SK-N-SH treated with all-trans-retinoic acid at 6 μM for 48 hours (cell line): Measurements from ENCODE around the gene MICB.

Experiments used
- ARNTL ChIP-seq: fragments of 450-650 bp; formaldehyde crosslinking; IDR thresholded peaks from 2 replicates; pipeline ENCODE4 v1.5.0; 2020; ENCODE audit warnings: low read depth, mild to moderate bottlenecking, moderate library complexity, borderline replicate concordance
- BACH2 ChIP-seq: fragments of 250-450 bp; sonication (Bioruptor Pico); IDR thresholded peaks from 2 replicates; pipeline ENCODE4 v1.9.0; 2021; ENCODE audit warnings: mild to moderate bottlenecking, borderline replicate concordance
- PATZ1 ChIP-seq: fragments of 250-450 bp; sonication (Bioruptor Pico); IDR thresholded peaks from 2 replicates; pipeline ENCODE4 v1.8.0; 2020; ENCODE audit warnings: mild to moderate bottlenecking, moderate library complexity, borderline replicate concordance
- TCF4 ChIP-seq: fragments of 250-450 bp; sonication (Bioruptor Pico); IDR thresholded peaks from 2 replicates; pipeline ENCODE4 v1.8.0; 2021; ENCODE audit warnings: mild to moderate bottlenecking, moderate library complexity, borderline replicate concordance
- ZC3H10 ChIP-seq: fragments of 250-450 bp; sonication (Bioruptor Pico); IDR thresholded peaks from 2 replicates; pipeline ENCODE4 v1.5.1; 2021; ENCODE audit warnings: mild to moderate bottlenecking, moderate library complexity
- ZNF565 ChIP-seq: fragments of 450-650 bp; formaldehyde crosslinking; conservative IDR thresholded peaks from 2 replicates; pipeline ENCODE4 v1.5.0; 2020; ENCODE audit warnings: low read depth, mild to moderate bottlenecking, moderate library complexity
- ZNF70 ChIP-seq: fragments of 450-650 bp; formaldehyde crosslinking; IDR thresholded peaks from 2 replicates; pipeline ENCODE4 v1.5.0; 2020; ENCODE audit warnings: mild to moderate bottlenecking, moderate library complexity
- ZNF8 ChIP-seq: fragments of 450-650 bp; formaldehyde crosslinking; IDR thresholded peaks from 2 replicates; pipeline ENCODE4 v1.5.0; 2020; ENCODE audit warnings: mild to moderate bottlenecking, moderate library complexity
- TF ChIP-seq, protein P1 (sequence below): fragments of 250-450 bp; sonication (Bioruptor Pico); IDR thresholded peaks from 2 replicates; pipeline ENCODE4 v1.5.1; 2020; ENCODE audit warnings: low read depth, mild to moderate bottlenecking, moderate library complexity

GRCh38 chr6:31557443-31558317 lies 59.7 kb downstream of the MICB start:
- no peak for TF ChIP-seq ZNF8
- TF ChIP-seq ZC3H10 = no peak
- no peak for TF ChIP-seq PATZ1
- TF ChIP-seq, protein P1, sequence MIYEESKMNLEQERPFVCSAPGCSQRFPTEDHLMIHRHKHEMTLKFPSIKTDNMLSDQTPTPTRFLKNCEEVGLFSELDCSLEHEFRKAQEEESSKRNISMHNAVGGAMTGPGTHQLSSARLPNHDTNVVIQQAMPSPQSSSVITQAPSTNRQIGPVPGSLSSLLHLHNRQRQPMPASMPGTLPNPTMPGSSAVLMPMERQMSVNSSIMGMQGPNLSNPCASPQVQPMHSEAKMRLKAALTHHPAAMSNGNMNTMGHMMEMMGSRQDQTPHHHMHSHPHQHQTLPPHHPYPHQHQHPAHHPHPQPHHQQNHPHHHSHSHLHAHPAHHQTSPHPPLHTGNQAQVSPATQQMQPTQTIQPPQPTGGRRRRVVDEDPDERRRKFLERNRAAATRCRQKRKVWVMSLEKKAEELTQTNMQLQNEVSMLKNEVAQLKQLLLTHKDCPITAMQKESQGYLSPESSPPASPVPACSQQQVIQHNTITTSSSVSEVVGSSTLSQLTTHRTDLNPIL (CRISPR knock-in tag) = no peak
- TF ChIP-seq BACH2 (CRISPR knock-in tag) = no peak
- TF ChIP-seq ARNTL = no peak
- TF ChIP-seq ZNF565 (CRISPR knock-in tag) = no peak
- no peak for TF ChIP-seq ZNF70 (CRISPR knock-in tag)
- no peak for TF ChIP-seq TCF4 (CRISPR knock-in tag)
